GM19023 (cell line): Measurements from ENCODE around the gene ARMC12.

Source experiments
- ATAC-seq: cut with Tn5 transposase; IDR thresholded peaks from one replicate; pipeline ENCODE4 v1.9.1; 2021; ENCODE audit warnings: mild to moderate bottlenecking, moderate library complexity; ENCODE audit not compliant: unreplicated experiment

Gene ARMC12

DNA sequence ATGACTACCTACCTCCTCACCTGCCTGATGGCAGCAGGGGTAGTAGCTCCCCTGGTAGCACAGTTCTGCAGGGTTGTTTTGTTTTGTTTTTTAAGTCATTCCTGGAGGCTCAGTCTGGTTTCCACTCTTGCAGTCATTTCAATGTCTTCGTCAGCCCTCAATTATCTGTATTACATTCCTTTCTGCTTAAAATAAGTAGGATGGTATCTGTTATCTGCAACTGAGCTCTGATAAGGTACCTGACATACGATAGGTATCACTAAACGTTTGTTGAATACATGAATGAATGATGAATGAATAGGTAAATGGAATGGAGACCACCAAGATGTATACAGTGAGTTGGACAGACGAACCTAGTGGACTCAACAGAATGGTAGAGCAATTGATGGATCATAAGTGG, 32.4 kb downstream of the ARMC12 start:
- ATAC-seq = no peak

DNA sequence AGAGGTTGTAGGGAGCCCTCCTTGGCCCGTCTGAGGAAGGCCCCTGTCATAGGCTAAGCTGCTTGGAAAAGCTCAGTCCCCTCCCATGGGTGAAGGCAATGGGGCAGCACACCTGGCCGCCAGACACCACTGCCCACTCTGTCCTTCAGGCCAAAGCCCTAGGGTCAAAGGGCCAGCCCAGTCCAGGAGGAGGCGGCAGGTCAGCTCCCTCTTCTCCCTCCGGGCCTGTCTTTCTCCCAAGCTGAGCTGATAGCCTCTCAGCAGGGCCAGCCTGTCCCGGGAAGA, 34.5 kb downstream of the ARMC12 start:
- no peak for ATAC-seq

DNA sequence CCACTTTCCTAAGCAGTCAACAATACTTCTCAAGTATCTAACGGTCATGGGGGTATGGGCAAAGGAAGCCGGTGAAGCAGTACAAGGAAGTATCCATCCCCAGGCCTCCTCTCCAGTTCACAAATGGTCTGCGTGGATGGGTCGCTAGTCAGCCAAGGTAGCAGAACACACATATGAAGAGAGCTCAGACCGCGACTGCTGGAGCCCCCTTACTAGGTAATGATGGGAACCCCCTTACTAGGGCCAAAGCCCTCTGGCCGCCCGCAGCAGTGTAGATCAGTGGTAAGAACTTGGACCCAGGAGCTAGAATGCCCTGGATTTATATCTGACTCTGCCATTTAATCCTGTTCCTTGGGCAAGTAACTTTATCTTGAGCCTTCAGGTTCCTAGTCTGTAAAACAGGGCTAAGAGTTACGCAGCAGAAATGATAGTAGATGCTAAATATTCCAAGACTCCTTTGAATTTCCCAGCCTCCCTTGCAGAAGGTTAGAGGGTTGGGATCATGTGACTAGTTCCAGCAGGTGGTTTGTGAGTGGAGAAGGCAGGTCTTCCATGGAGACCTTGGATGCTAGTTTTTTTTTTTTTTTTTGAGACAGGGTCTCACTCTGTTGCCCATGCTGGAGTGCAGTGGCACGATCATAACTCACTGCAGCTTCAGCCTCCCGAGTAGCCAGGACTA, 37.4 kb downstream of the ARMC12 start:
- no peak for ATAC-seq

DNA sequence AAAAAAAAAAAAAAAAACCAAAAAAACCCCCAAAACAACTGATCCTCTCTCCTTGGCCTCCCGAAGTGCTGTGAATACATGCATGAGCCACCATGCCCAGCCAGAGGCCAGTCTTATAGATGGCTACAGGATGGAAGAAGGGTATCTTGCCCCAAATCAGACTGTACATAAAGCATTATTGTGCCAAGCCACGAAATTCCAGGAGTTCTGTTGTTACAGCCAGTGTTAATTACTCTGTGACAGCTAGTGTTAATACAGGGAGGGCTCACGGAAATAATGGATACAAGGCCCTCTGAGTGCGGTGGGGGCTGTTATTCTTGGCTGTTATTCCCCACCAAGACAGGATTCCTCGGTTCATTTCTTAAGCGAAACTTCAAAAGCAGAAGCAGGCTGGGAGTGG, 38.2 kb downstream of the ARMC12 start:
- ATAC-seq = no peak

DNA sequence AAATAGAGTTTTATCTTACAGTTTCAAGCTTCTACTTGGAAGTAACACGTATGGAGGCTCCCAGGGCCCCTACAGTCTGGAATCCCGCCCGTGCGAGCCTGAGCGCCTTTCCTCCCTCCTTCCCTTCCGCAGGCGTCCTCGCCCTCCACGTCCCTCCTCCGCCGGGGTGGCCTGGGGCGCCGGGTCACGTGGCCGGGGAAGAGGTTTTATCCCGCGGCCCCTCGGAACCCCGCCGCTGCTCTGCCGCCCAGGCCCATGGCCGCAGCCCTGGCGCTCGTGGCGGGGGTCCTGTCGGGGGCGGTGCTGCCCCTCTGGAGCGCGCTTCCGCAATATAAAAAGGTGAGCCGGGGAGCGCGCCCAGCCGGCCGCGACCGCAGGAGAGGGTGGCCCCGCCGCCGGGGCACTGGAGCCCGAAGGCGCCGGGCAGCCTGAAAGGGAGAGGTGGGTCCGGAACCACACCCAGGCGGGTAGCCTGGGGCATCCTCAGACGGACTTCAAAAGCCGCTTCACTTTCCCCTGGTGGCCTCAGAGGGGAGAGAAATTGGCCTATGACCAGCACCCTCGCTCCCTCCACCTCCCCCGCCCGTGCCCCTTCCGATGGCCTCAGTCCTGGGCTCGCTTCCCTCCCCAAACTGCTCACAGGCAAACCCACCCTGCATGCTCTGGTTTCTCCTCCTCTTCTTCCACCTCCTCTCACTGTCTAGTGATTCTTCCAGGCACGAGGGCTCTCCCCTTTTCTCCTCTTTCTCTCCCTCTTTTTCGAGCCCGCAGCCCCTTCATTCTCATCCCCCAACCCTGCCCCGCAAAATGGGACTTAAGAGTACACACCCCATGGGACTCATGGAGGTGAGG, 39.8 kb downstream of the ARMC12 start, which contains the start of gene CLPSL2:
TSS of gene CLPSL2 (plus strand) at position 235 of the 852 bp plus-strand sequence. CDS start at position 256, 21 bp downstream.
- no peak for ATAC-seq

DNA sequence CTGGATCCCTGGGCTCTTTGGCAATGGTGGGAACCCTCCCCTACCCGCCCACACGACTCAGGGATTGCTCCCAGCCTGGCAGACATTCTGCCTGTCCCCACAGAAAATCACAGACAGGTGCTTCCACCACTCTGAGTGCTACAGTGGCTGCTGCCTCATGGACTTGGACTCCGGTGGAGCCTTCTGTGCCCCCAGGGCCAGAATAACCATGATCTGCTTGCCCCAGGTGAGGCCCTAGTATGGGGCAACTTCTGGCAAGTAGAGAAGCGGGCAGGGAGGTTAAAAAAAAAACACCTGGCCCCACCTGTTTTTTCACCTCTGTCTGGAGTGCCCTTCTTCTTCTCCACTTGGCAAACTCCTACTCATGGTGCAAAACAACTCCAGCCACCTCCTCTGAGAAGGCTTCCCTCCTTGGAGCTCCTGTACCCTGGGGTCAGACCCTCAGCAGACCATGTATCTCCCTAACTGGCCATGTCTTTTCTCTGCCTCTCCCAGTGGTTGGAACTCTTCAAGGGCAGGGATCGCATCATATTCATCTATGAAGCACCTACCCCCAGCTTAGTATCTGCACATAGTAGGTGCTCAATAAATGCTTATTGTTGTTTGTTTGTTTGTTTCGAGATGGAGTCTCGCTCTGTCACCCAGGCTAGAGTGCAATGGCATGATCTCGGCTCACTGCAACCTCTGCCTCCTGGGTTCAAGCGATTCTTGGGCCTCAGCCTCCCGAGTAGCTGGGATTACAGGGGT, 40.7 kb downstream of the ARMC12 start:
- ATAC-seq = no peak

DNA sequence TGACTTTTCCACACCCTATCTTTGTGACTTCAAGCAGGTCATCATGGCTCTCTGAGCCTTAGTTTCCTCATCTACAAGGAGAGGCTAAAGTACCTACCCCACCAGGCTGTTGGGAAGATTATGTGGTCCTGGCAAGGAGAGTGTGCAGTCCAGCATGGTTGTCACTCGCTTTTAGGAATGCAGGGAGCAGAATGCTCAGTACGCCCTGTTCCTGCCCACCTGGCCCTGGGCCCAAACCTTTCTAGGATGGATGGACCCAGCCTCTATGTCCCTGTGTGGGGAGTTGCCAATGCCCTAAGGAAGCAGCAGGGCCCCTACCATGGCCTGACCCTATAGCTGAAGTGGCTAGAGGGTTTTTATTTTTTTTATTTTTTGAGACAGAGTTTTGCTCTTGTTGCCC, 41.6 kb downstream of the ARMC12 start:
- ATAC-seq = no peak

DNA sequence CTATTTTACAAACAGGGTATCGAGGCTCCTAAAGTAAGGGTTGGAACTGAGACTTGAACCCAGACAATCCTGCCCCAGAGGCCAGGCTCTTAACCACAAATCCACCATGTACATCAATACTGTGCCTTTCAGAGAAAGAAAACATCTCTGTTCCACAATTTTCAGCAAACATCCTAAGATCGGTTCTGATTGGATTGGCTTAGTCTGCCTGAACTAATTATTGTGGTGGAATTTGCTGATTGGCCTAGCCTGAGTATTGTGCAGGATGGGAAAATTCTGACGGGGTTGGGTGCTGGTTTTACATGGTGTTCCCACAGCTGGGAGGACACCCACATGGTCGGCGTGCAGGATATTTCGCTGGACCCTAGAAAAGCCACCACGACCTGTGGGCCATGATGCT, 43.9 kb downstream of the ARMC12 start, which contains the start of gene CLPSL1:
TSS of gene CLPSL1 (plus strand) at position 301 of the 400 bp plus-strand sequence. CDS start at position 393, 92 bp downstream.
- no peak for ATAC-seq

DNA sequence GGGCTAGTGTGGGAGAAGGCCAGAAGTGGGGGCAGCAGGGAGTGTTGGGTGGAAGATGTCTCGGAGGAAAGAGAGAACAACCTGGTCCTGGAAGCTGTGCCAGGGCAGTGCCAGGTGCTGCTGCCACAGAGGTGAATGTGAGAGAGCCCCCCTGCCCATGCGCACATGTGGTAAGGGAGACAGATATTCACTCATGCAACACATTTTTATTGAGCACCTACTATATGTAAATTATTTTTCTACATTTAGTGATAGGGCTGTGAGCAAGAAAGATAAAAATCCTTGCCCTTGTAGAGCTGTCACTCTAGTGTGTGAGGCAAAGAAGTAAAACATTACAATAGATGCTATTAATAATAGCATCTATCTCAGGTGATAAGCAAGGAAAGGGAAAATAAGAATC, 44.5 kb downstream of the ARMC12 start:
- ATAC-seq = no peak

DNA sequence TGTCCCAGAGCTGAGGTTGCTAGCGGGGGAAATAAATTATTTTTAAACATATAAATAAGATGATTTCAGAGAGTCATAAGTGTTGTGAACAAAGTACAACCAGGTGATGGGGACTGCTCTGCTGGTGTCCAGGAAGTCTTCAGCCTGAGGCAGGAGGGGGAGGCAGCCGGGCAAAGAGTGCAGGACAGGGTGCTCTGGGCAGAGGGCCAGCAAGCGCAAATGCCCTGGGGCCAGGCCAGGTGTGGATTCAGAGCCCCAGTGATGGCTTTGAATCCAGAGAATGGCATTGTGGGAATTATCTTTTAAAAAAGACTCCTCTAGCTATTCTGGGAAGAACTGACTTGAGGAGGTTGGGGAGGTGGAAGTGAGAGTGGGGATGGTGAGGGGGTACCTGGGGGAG, 45.6 kb downstream of the ARMC12 start:
- ATAC-seq = no peak

DNA sequence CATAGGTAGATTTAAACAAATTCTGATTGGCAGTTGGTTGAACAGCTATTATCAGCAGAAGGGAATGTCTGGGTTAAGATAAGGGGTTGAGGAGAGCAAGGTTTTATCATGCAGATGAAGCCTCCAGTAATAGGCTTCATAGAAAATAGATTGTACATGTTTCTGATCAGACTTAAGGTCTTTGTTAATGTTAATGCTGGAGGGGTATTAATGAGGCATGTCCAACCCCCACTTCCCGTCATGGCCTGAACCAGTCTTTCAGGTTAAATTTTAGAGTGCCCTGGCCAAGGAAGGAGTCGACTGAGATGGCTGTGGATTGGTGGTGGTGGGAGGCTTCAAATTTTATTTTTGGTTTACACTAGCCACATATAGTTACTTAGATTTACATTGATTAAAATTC, 47.4 kb downstream of the ARMC12 start:
- no peak for ATAC-seq

DNA sequence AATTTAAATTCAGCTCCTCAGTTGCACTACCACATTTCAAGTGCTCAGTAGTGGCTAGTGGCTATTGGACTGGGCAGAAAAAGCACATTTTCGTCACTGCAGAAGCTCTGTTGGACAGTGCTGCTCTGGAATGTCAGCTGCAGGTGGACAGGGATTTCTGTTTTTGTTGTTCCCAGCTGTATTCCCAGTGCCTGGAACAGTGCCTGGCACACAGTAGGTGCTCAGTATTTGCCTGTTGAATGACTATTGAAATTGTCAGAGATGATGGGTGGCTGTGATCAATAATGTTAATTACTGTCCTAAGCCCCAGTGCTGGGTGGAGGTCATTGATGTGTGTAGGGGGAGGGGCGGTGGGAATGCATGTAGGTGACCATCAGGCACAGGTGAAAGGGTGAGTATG, 49.4 kb downstream of the ARMC12 start:
- no peak for ATAC-seq

DNA sequence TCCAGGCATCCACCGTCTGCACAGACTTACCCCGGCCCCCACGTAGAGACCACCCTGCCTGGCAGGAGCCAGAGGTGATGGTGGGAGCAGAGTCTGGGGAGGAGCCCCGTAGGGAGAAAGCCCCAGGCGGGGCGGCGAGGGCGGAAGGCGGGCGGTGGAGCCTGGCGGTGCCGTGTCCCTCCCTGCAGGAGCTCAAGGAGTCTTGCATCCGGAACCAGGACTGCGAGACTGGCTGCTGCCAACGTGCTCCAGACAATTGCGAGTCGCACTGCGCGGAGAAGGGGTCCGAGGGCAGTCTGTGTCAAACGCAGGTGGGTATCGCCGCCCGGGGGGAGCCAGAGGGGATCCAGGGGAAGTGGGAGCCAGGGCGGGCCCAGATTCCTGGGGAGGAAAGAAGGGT, 50.0 kb downstream of the ARMC12 start:
- ATAC-seq = no peak

DNA sequence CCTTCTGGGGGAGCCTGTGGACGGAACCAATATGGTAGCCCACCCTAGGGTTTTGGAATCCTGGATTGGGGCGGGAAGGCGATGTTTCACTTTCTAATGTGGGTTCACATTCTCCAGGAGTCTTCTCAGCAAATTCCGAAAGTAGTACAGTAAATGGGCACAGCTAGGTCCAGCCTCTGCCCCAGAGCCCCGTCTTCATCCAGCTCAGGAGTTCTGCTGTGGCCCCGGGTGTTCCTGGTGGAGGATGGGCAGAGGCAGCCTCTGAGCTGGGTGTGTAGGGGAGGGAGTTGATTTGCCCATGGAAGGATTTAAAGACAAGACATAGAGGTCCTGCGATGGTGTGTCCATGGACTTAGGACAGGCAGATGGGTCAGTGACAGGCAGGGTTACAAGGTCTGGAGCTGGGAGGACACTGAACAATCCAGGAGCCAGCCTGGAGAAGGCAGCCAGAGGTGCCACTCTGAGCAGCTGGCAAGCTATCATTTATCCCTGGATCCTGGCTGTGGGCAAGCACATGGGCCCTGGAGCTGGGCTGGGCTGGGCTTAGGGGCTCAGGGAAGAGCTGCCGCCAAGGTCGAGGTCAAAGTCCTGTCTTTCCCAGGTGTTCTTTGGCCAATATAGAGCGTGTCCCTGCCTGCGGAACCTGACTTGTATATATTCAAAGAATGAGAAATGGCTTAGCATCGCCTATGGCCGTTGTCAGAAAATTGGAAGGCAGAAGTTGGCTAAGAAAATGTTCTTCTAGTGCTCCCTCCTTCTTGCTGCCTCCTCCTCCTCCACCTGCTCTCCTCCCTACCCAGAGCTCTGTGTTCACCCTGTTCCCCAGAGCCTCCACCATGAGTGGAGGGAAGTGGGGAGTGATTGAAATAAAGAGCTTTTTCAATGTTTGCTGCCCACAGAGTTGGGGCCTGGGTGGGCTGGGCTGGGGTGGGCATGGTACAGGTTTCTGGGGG, 50.7 kb downstream of the ARMC12 start:
- ATAC-seq = no peak

DNA sequence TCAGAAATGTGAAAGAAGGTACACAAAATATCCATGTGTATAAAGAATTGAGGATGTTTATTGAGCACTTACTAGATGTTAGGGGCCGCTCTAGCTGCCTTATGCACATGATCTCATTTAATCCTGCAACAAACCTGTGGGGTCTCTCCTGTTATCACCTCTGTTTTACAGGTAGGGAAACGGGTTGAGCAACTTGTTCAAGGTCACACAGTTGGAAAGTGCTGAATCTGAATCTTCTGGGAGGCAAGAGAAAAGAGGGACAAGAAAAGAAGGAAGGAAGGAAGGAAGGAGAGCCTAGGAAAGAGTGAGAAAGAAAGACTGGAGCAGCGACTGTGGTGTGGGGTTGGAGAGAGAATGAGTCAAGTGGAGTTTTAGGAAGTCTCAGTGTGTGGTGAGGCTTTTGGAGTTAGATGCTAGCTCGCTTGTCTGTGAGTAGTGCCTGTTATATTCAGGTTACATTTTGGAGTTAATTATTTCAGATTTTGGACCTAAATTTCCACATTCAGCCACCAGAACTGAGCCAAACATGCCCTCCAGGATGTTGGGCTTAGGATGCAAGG, 51.7 kb downstream of the ARMC12 start:
- no peak for ATAC-seq

DNA sequence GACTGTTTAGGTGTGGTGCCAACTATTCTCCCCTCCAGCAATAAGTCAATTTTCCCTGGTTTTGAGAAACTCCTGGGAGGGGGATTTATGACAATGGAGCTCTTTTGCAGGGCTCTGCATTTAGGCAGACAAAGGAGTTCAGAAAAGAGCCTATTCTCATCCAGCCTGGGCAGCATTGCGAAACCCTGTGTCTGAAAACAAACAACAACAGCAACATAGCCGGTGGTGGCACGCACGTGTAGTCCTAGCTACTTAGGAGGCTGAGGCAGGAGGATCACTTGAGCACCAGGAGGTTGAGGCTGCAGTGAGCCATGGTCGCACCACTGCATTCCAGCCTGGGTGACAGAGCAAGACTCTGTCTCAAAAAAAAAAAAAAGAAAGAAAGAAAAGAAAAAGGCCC, 53.9 kb downstream of the ARMC12 start:
- no peak for ATAC-seq

DNA sequence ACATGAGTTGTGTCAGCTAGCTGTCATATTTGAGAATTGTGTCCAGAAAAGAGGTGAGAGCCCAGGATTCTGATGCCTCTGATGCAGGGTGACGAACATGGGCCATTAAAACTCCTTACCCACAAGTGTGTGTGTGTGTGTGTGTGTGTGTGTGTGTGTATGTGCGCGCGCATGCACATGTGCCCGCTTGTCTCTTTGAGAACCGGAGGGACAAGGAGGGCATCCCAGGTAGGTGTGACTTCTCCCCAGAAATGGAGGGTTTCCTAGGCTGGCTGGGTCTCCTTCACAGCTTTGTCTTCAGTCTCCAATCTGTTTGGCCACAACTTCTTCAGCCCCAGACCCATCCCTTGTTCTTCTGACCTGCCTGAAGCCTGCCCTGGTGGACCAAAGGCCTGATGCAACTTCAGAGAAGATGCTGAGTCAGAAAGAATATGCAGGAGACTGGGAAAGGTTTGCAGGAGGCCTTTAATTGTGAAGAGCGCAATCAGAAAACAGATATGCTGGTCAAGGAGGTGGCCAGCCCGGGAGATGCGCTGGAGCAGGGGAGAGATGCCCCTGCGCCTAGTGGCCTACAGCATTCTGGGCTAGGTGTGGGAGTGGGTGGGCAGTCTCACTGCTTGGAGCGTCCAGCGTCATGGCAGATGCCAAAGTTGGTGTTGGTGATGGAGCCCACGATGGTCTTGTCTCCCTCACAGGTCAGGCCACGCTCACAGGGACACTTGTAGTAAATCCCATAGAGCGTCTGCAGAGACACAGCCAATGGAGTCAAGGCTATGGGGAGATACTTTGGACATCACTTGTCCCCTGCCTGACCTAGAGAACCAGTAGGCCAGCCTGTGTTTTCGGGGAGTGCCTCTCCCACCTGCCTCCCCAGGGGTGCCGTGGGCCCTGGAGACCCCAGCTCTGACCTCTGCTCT, 58.0 kb downstream of the ARMC12 start:
- no peak for ATAC-seq

DNA sequence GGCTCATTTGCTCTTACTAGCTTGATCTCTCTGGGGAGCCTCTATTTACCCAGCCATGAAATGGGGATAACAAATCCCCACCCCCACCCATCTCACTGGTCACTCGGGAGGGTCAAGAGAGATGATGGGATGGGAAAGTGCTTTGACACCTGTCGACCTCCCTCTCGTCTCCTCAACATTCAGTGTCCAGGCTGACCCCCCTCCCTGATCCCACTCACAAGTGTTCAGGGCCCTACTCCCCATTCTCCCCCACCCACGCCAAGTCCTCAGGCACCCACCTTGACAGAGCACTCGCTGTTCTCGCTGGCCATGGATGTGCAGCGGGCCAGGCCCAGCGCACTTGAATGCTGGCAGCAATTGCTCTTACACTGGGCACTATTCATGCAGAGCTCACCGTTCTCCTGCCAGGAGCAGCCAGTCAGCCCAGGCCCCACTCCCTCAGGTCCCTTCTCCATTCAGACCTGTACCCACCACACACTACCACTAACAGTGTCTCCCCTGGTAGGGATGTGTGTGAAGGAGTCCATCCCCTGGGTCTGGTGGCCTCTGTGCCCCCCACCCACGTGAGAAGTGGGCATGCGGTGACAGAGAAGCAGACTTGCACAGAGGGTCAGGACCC, 58.7 kb downstream of the ARMC12 start:
- no peak for ATAC-seq

DNA sequence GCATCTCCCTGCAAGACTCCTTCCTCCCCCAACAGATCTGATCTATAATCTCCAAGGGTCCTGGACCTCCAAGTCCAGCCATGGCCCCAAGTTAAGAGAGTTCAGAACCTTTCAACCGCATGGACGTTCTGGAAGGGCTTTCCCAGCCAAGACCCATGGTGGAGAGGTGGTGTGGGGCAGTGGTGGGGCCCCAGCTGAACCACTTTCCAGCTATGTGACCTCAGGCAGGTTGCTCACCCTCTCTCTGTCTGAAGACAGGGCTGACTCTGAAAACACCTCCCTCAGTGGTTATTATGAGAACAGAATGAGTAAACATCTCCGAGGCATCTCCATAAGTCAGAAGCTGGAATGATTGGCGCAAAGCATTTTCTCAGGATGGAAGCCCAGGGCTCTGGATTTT, 59.4 kb downstream of the ARMC12 start:
- ATAC-seq = no peak
